Psoas muscle (tissue), 8 donors: ENCODE results near the gene PTTG1. TPM values are rescaled to one million over a fixed set of nuclear protein-coding genes. Genes with fewer than 3 reads are reported as not detected.

Experiments used
- ATAC-seq, 4 donors: fragments of 200-7000 bp; cut with Tn5 transposase; one replicate each; pipeline ENCODE4 v1.9.1; 2020; ENCODE audit warnings: moderate library complexity in 3 of 4, mild to moderate bottlenecking in 2 of 4
- DNase-seq, 2 donors: peaks; one replicate each; pipeline ENCODE4 v3.0.0-alpha.2; 2020
- H3K27ac ChIP-seq: fragments of 200-600 bp; one replicate; pipeline ENCODE4 v1.8.0; 2022
- H3K27me3 ChIP-seq, 3 donors: fragments of 200-600 bp in 1 of 3; one replicate each; pipeline versions ENCODE4 v1.6.1 to v1.8.0; 2013 to 2022; ENCODE audit warnings: low read length in 2 of 3, mild to moderate bottlenecking in 2 of 3, moderate library complexity in 1 of 3; ENCODE audit not compliant: insufficient read depth in 3 of 3
- H3K36me3 ChIP-seq, 2 donors: fragments of 200-600 bp in 1 of 2; one replicate each; pipeline versions ENCODE4 v1.6.1 to v1.8.0; 2013 to 2022; ENCODE audit warnings: low read depth in 1 of 2, mild to moderate bottlenecking in 1 of 2, moderate library complexity in 1 of 2; ENCODE audit not compliant: insufficient read depth in 1 of 2
- H3K4me1 ChIP-seq: fragments of 200-600 bp; one replicate; pipeline ENCODE4 v1.8.0; 2022
- H3K4me3 ChIP-seq: fragments of 200-600 bp; one replicate; pipeline ENCODE4 v1.8.0; 2022; ENCODE audit warnings: mild to moderate bottlenecking
- H3K9me3 ChIP-seq: fragments of 200-600 bp; one replicate; pipeline ENCODE4 v1.8.0; 2022
- CTCF ChIP-seq: fragments of 200-600 bp; IDR thresholded peaks from one replicate; pipeline ENCODE4 v1.8.0; 2022; ENCODE audit warnings: antibody characterized with exemption
- WGBS, 3 donors: extraction: QIAGEN DNeasy Blood & Tissue Kit; methylation state at CpG; one replicate each; pipeline versions ENCODE4 v1.1.6 to v1.1.7; 2013; 5-methylcytosine and 5-hydroxymethylcytosine counted together
- intact Hi-C, 2 donors: fragments of 100-400 bp; cut with DNase I; formaldehyde crosslinking; loops; one replicate each; pipeline versions ENCODE4 v1.11.0 to v1.14.2; 2022
- polyA plus RNA-seq, 3 donors: library from polyadenylated mRNA; stranded (reverse); fragments of 200-250 nt; gene quantifications; one replicate each; pipeline ENCODE4 v1.2.3, GENCODE V29; 2013
- total RNA-seq, 4 donors: library from RNA; stranded (reverse); fragmentation: NEBNext Ultra II Directional in 2 of 4; extraction: Animal tissue kit (Norgen Biotek cat#: 25700) in 2 of 4; gene quantifications; one replicate each; pipeline versions ENCODE4 v1.2.1 to v1.2.4, GENCODE V29; 2021 to 2023
- donor health status: healthy with polysubstance abuse.
- donor health status: DM: no; HTN: no; CAD: no; lungs with moderate emphysema.
- donor health status: Bipolar disorder and iron deficiency.
- donor health status: healthy.
- donor health status: DM: yes; HTN: yes; CAD: no.
- donor health status: DM: no; HTN: no; CAD: no.
- donor health status: DM: no; HTN: no; CAD: no.
- donor health status: DM: yes; HTN: yes; CAD: no.

PTTG1 gene
- total and polyA plus RNA-seq, 7 donors = 1.9 to 26.7 (median 3.0) TPM

GRCh38 chr5:160444407-160444806, 22.8 kb downstream of the PTTG1 start:
- DNase-seq (no peak), ATAC-seq (no peak)
- WGBS, 3 donors = 55 to 66% (median 65%) methylated on average over 1 of the region's 1 CpG
- H3K4me3 ChIP-seq = no peak overlapping the region
- no peaks in the 10 kb centered on the region for H3K4me1 ChIP-seq
- no peak overlapping the region for H3K27ac ChIP-seq
- H3K9me3 ChIP-seq = no peaks in the 10 kb centered on the region
- no peaks in the 10 kb centered on the region for H3K27me3 ChIP-seq
- no peaks in the 10 kb centered on the region for H3K36me3 ChIP-seq
- TF ChIP-seq CTCF = no peak
- intact Hi-C loops = no loop called here

- intact Hi-C loops = no loop called here
- no peaks in the 10 kb centered on the region for H3K27me3 ChIP-seq
- ATAC-seq (no peak), DNase-seq (no peak)
- no peak overlapping the region for H3K27ac ChIP-seq
- H3K4me3 ChIP-seq = no peak overlapping the region
- H3K36me3 ChIP-seq = no peaks in the 10 kb centered on the region
- H3K4me1 ChIP-seq = no peaks in the 10 kb centered on the region
- no peak for TF ChIP-seq CTCF
- WGBS, 3 donors = 65 to 85% (median 72%) methylated on average over 1 of the region's 1 CpG
- no peaks in the 10 kb centered on the region for H3K9me3 ChIP-seq
Observed at GRCh38 chr5:160445132-160445531, 23.5 kb downstream of the PTTG1 start.

- Histone ChIP-seq H3K27me3 (no peaks in the 10 kb centered on the region), H3K27ac (no peak overlapping the region), H3K4me1 (no peaks in the 10 kb centered on the region), H3K36me3 (no peaks in the 10 kb centered on the region), H3K4me3 (no peak overlapping the region), H3K9me3 (no peaks in the 10 kb centered on the region)
- DNase-seq = no peak
- intact Hi-C loops = no loop called here
- no peak for ATAC-seq
- no peak for TF ChIP-seq CTCF
Observed at GRCh38 chr5:160445751-160446150, 24.1 kb downstream of the PTTG1 start.

GRCh38 chr5:160448886-160449285, 27.2 kb downstream of the PTTG1 start:
- no peak overlapping the region for H3K27ac ChIP-seq
- no peak for ATAC-seq
- no peaks in the 10 kb centered on the region for H3K4me1 ChIP-seq
- no peaks in the 10 kb centered on the region for H3K27me3 ChIP-seq
- intact Hi-C loops = no loop called here
- H3K4me3 ChIP-seq = no peak overlapping the region
- H3K9me3 ChIP-seq = no peaks in the 10 kb centered on the region
- DNase-seq = no peak
- 80 to 89% (median 83%) methylated on average over 1 of the region's 1 CpG for WGBS, 3 donors
- no peaks in the 10 kb centered on the region for H3K36me3 ChIP-seq
- TF ChIP-seq CTCF = no peak

- 88 to 94% (median 92%) methylated on average over 3 of the region's 3 CpGs for WGBS, 3 donors
- H3K4me3 ChIP-seq = no peak overlapping the region
- intact Hi-C loops = no loop called here
Observed at GRCh38 chr5:160449458-160449857, 27.8 kb downstream of the PTTG1 start.

More at GRCh38 chr5:160449458-160449857, 27.8 kb downstream of the PTTG1 start:
- TF ChIP-seq CTCF = no peak
- no peak for ATAC-seq
- H3K4me1 ChIP-seq = no peaks in the 10 kb centered on the region
- no peaks in the 10 kb centered on the region for H3K27me3 ChIP-seq
- H3K36me3 ChIP-seq = no peaks in the 10 kb centered on the region
- H3K27ac ChIP-seq = no peak overlapping the region
- no peaks in the 10 kb centered on the region for H3K9me3 ChIP-seq
- DNase-seq = no peak
